ENCODE results near the gene SPG7.
A peak's percentile ranks its signal among the peaks of the same experiment; 100 is the strongest.

SPG7 gene

DNA sequence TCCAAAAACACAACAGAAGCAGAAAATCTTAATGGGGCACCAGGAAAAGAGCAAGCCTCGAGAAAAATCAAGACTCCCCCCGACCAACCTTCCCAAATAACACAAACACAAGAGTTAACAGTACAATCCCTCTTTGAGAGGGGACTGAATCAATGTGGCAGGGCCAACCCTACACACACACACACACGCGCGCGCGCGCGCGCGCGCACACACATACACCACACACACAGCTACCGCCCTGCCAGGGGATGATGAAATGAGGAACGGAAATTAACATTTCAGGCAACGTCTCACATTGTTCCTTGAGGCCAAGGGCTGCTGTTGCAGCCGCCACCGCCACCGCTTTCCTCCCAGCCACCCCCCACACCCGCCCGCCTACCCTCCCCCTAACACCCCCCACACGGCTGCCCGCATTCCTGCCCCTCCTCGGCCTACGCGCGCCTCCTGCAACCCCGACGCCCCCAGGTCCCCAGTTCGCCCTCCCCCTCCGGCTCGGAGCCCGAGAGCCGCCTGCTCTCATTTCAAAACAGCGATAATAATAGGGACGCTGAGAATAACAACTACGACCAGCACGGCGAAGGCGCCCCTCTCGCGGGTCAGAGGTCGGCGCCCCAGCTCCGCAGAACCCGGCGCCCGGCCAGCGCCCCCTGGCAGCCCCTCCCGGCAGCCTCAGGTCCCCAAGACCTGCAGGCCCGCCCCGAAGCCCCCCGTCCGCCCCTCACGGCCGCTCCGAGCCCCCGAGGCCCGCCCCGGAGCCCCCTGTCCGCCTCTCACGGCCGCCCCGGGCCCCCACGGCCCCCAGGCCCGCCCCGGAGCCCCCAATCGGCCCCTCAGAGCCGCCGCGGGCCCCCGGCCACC lies 18.9 kb upstream of the SPG7 start:
- DNase-seq = peak; percentile 58

DNA sequence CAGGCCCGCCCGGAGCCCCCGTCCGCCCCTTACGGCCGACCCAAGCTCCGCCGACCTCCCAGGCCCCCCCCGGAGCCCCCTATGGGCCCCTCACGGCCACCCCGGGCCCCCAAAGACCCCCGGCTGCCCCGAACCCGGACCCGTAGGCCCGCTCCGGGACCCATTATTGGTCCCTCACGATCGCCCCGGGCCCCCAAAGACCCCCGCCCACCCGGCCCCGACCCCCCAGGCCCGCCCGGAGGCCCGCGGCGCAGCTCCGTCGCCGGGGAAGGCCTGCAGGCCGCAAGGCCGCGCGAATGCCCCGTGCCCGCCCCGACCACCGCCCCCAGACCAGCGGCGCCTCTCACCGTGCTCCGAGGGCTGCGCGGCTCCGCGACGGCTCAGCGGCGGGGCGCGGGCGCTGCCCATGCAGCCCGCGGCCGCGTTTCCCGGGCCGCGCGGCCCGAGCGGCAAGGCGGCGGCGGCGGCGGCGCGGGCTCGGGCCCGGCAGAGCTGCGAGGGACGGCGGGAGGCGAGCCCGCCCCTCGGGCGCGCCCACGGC lies 18.2 kb upstream of the SPG7 start:
- DNase-seq = no peak

DNA sequence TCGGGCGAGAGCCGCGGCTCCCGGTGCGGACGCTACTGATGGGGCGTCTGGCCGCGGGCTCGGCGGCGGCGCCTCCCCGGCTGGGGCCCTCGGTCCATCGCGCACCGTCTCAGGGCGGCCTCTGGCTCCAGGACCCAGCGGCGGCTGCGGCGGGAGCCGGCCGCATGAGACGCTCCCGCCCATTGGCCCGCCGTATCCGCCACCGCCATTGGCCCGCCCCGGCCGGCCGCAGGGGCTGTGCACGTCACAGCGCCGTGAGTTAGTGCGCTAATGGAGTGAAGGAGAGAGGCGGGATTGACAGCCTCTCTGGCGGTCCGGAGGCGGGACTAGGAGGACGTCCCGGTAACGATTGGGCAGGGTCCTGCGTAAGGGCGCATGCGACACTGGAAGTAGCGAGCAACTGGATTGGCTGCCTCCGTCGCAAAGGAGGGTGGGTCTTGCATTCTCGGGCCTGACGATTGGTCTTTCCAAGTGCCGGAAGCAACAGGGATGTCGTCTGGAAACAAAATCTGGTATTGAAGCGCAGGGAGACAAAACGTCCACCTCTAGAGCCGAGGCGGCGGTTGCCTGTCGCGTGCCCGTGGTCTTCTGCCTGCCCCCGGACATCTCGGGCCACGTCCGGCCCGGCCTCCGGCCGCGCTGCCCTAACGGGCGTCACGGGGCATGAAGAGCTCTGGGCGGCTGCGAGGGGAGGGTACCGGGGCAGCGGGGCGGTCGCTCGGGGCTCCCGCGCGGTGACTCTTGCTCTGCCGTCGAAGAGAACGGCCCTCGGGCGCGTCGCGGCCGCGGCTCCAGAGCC lies 17.6 kb upstream of the SPG7 start, which contains the start of gene ANKRD11:
ANKRD11 (minus strand) TSS at position 123 of the 799 bp plus-strand sequence. CDS start 173,542 bp downstream, outside the sequence.
- peak; percentile 99 for DNase-seq

DNA sequence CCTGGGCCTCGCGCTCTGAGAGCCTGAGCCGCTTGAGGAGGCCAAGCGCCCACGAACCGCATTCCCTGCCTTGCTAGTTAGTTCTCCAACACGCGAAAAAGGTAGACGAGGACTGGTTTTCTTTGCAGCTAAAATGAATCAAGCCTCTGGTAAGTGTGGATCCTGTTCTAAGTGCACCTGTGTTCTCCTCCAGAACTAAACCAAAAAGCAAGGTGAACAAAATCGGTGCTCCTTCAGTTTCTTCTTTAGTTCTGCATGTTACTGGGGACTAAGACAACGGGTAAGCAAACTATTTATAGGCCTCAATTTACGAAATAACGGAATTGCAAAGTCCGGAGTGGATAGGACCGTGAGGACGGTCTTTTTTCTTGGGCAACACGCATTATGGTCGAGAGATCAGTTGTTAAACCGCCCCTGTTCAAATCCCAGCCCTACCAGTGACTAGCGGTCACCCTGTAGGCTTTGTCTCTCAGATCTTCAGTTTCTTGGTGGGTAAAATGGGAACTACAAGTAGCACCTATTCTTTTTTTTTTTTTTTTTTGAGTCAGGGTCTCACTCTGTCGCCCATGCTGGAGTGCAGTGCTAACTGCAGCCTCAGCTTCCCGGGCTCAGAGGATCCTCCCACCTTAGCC lies 16.8 kb upstream of the SPG7 start:
- DNase-seq = peak; percentile 9

DNA sequence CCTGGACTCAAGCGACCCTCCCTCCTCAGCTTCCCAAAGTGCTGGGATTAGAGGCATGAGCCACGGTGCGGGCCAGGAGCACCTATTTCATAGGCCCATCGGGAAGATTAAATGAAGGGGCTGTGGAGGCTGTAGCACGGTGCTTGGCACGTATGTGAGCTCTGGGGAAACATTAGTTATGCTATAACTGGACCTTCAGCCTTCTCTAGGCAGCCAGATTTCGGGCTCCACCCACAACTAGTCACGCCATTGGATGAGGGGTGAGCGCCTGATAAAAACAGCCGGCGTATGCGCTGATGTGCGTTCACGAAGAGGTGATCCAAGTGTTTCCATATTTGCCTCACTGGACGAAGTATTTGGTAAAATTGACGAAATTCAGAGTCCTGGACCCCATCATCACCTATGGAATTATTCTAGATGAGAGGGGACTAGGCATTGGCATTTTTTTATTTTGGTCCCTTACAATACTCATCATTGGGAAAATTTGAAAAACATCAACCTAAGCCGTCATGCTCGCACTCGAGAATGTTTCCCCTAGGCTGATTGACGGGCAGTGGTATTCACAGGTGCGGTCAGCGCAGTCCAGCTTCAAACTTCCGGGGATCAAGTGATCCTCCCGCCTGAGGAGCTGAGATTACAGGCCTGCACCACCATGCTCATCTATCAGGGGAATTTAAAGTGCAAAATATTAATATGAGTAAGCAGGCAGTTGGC lies 16.1 kb upstream of the SPG7 start:
- DNase-seq = no peak

DNA sequence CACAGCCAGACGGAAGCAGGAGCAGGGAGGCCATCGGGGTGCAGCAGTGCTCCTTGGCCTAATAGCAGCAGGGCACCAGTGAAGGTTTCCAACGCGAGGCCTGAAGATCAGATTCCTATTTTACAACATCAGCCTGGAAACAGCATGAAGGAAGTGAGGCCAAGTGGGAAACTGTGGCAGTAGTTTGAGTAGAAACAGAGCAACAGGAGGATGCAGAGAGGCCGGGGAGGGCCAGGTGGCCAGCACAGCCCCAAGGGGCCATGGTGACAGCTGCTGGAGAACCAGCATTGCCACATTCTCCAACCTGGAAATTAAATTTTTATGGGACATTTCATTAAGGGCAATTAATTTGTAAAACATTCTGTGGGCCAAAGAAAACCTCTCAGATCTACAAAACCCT lies 14.4 kb upstream of the SPG7 start:
- no peak for DNase-seq

DNA sequence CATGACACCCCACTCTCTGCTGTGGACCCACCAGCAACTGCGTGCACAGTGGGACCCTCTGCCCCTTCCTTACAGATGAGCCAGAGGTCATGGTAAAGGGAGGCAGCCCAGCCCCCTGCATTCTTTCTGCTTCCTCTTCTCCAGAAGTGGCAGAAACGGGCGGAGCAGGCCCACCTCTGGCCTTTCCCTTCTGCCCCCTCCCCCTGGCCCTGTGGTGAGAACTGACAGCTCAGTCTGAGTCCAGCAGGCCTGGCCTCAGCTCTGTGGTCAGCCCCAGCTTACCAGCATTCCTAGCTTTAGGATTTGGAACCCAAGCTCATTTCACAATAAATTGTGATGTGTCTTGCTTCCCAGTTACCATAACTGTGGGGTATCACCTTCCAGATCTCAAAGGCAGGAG lies 13.1 kb upstream of the SPG7 start:
- no peak for DNase-seq

DNA sequence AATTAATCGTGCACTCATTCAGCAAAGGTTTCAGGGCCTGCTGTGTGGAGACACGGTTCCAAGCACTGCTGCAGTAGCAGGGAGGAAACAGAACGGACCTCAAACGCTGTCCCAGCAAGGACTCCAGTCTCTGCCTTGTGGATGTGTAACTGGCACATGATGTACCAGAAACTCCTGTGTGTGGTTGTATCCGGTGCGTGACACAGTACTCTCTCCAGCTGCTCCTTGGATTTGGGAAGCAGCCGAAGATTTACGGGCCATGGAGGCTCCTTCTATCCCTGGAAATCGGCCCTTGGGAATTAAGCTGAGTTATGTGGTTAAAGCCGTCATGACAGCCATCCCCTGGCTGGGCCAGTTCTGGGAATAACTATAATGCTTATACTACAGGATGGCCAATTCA lies 9.4 kb upstream of the SPG7 start:
- no peak for DNase-seq

DNA sequence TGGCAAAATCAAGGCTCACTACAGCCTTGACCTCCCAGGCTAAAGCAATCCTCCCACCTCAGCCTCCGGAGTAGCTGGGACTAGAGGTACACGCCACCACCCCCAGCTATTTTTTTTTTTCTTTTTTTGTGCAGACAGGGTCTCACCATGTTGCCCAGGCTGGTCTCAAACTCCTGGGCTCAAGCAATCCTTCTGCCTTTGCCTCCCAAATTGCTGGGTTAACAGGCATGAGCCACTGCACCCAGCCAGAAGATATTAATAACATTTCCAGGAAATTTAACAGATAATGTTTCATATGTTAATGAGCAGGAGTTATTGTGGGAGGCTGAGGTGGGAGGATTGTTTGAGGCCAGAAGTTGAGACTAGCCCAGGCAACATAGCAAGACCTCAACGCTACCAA lies 8.4 kb upstream of the SPG7 start:
- DNase-seq = no peak

DNA sequence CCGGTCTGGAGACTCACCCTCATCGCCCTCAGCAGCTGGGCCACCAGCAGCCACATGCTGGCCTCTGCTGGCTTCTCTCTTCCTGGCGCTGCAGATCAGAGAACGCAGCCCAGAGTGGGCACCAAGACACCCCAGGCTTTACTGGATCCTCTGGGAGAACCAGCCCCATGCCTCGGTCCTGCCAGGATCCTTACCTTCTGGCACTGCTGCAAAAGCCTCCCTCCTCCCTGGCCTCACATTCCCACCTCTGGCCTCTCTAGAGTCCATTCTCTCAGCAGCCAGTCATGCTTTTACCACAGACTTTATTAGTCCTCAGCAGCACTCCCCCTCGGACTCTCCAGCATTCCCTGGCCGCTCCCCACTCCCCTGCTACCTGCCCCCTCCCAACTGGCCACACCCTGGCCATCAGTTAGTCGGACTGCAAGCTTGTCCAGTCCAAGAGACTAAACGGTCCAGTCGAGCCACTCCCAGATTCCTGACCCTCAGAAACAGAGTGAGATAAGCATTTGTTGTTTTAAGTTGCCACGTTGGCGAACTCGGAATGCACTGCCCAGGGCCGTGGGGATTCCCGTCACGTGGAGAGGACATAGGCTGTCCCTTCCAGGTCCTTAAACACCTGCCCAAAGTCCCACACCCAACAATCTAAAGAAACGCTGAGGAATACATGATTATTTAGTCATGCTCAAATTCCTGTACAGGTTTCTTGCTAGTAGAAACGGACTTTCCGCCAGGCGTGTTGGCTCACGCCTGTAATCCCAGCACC lies 5.9 kb upstream of the SPG7 start:
- DNase-seq = no peak

DNA sequence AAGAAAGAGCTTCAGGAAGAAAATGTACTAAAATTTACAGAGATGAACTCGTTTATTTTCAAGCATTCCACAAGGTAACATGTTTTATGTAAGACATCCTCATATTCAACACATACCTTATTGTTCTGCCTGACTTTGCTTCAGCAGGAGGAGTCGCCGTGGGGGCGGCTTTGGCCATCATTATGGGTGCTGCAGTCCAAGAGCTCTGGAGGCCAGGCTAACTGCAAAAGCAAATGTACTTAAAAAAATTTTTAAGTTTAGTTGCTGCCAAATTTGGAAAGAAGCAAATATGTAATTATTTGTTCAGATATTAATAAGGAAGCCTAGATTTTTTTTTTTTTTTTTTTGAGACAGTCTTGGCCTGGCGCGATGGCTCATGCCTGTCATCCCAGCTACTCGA lies 4.1 kb upstream of the SPG7 start:
- no peak for DNase-seq

DNA sequence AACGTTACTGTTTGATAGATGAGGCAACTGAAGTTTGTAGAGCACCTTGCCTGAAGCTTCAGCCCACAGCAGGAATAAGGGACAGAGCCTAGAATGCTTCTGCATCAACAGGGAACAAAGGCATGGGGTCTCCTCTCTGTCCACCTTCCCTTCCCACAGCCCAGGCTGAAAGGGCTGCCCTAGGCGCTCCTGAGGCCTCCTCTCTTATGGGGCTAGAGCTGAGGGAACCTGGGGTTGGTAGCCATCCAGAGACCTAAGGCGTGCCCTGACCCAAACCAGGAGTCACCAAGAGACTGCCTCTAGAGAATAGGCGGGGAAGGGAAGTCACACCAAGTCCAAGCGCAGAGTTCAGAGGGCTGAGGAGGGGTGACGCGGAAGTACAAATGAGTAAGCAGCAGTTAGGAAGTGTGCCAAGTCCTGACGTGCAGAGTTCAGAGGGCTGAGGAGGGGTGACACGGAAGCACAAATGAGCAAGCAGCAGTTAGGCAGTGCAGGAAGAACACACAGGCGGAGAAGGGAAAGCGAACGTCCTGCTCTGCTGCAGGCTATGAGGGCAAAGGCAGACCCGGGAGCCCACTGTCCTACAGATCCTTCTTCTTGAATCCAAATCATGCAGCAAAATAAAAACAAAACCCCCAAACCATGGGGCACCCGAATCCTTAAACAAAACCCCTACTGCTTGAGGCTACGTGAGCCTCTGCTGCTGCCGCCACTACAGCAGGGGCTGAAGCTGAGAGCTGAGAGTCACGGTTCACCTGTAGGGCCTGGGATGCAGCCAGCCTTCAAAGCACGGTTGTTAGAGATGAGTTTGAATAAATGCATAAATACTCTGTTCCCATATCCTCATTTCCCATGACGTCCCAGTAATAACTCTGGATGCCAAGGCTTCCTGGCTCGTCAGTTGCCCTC lies 2.7 kb upstream of the SPG7 start:
- DNase-seq = peak; percentile 23

DNA sequence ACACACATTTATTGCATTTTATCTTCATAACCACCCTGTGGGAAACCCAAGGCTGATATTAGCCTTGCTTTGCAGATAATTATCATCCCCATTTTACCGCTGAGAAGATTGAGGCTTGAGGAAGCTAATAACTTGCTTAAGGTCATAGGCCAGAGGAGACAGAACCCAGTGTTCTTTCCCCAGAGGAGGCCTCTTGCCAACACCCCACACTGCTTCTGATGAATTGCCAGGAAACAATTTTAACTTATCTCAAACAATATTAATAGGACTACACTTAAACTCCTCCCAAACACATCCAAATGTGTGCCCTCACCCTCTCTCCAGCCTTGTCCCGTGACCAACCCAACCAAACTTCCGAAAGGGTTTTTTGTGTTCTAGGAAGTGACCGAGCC lies 2.1 kb upstream of the SPG7 start:
- DNase-seq = no peak

DNA sequence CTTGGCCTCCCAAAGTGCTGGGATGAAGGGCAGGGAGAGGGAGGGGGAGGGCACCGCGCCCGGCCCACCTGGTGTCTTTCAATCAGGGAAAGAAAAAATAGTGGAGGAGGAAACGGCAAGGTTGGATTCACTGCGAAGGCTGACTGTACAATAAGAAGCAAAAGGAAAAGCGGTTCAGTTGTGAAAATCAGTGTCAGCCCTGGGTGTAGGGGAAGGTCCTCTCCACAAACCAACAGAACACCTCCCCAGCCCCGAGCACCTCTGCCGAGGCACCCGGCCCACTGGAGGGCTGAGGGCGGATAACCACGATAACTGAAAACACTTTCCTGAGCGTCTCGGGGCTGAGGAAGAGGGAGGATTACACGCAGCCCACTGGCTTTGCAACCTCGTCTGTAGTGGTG lies 1.4 kb upstream of the SPG7 start:
- no peak for DNase-seq

DNA sequence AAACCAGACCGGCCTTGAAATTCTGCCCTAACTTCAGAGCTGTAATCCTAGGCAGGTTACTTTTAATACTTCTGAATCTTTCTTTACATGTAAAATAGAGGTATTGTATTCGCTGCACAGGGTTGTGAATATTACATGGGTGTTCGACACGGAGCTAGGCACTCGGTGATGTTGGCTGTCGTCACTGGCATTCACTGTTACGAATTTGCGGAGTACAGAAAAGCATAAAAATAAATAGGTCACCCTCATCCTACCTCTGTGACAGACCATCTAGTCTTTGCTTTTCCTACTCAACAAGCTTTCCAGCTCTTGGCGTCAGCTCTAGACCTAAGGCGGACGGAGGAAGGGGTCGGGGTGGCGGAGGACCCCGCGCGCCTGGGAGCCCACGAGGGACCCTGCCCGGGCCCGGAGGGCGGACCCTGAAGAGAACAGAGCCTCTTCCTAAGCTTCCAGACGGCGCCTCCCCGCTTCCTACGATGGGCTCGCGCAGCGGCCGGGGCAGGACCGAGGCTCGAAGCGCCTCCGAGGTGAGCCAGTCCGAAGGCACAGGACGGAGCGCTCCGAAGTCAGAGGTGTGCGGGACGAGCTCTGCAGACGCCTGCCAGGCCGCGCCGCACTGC lies 879 bp upstream of the SPG7 start:
- DNase-seq = no peak

DNA sequence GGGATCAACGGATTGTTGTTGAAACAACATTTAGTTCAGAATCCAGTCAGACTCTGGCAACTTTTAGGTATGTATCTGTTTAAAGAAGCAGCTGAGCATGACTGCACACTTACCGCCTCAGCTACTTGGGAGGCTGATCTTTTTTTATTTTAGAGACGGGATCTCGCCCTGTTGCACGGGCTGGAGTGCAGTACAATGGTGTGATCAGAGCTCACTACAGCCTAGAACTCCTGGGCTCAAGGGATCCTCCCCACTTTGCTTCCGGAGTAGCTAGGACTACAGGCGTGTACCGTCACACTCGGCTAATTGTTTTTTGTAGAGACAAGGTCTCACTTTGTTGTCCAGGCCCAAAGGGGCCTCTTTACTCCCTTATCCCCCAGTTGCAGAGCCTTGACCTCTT lies 2.3 kb downstream of the SPG7 start:
- DNase-seq = no peak

DNA sequence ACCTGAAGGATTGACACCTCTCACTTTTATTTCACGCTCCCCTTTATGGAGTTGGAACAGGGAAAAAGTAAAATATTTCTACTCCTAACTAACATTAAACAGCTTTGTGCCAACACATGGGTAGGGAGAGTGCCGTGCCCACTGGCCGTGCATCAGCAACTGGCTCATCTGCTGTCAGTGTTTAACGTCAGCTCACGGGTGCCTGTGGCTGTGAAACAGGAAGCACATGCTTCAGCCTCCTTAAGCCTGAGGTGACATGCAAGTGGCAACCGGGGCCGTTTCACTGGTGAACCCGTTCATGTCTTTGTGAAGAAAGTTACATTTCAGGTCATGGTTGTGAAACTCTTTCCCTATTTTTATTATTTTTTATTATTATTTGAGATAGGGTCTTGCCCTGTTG lies 3.2 kb downstream of the SPG7 start:
- DNase-seq = no peak

DNA sequence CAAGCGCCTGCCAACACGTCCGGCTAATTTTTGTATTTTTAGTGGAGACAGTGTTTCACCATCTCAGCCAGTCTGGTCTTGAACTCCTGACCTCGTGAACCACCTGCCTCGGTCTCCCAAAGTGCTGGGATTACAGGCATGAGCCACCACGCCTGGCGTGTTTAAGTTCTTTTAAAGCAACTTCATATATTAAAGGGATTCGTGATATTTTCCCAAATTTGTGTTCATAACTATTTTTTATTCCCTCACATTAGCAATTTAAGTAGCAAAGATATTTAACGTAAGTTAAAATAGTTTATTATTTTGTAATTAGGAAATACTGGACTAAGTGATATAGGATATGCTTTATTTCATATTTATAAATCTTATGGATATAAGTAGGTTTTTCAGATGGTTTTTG lies 4.2 kb downstream of the SPG7 start:
- no peak for DNase-seq

DNA sequence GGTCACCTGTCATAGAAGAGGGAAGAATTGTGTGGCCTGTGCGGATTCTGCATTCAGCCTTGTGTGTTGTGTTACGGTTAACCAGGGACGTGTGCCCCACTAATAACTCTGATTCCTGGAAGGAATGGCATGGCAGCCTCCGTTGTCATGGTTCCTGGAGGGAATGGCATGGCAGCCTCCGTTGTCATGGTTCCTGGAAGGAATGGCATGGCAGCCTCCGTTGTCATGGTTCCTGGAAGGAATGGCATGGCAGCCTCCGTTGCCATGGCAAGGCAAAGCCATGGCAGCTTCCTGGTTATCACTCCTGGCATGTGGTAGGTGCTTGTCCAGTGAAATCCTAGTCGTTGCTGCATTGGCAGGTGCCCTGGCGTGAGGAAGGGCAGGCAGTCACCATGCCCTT lies 8.9 kb downstream of the SPG7 start:
- DNase-seq = no peak

DNA sequence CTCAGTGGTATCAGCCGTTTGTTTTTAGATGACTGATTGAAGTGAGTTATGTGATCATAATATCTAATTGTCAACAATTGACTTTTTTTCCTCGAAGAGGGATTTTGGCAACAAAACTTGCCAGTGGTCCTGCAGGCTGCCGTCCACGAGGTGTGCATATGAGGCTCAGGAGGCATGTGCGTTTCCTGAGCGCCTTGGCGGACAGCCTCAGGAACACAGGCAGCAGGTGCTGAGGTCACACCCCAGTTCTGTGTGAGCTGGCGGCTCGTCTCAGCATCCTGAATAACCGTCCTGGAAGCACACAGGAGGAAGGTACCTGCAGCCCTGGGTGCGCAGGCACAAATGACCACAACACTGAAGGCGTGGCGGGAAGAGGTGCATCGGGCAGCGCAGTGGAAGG lies 11.7 kb downstream of the SPG7 start:
- no peak for DNase-seq
